HUES6 (cell line): ENCODE measurements around the gene DVL1.
A peak's percentile ranks its signal among the peaks of the same experiment; 100 is the strongest.

Experiments used
- H3K27ac ChIP-seq: 2 replicates; pipeline ENCODE4 v1.7.0; 2013; ENCODE audit warnings: low read depth, mild to moderate bottlenecking, low read length, inconsistent platforms
- H3K27me3 ChIP-seq: 2 replicates; pipeline ENCODE4 v1.6.1; 2013; ENCODE audit warnings: low read length; ENCODE audit not compliant: control insufficient read depth, insufficient read depth
- H3K36me3 ChIP-seq: 2 replicates; pipeline ENCODE4 v1.6.1; 2013; ENCODE audit warnings: low read length; ENCODE audit not compliant: control insufficient read depth, insufficient read depth
- H3K4me1 ChIP-seq: 2 replicates; pipeline ENCODE4 v1.6.1; 2013; ENCODE audit warnings: low read length; ENCODE audit not compliant: control insufficient read depth, insufficient read depth
- H3K4me3 ChIP-seq: 2 replicates; pipeline ENCODE4 v1.5.1; 2013; ENCODE audit warnings: low read depth, low read length
- H3K9ac ChIP-seq: one replicate; pipeline ENCODE4 v1.6.1; 2013; ENCODE audit warnings: mild to moderate bottlenecking, low read length
- H3K9me3 ChIP-seq: 2 replicates; pipeline ENCODE4 v1.6.1; 2013; ENCODE audit warnings: low read depth, low read length; ENCODE audit not compliant: control insufficient read depth, insufficient read depth

The DVL1 gene

GRCh38 chr1:1345860-1346500, 3.2 kb downstream of the DVL1 start:
- H3K9ac ChIP-seq: no peak overlapping the region
- H3K4me3 ChIP-seq: no peak overlapping the region
- H3K27me3 ChIP-seq: no peaks in the 10 kb centered on the region
- H3K9me3 ChIP-seq: no peaks in the 10 kb centered on the region
- no peak overlapping the region for H3K27ac ChIP-seq
- peaks cover 14% of the 10 kb centered on the region for H3K36me3 ChIP-seq
- peaks cover 12% of the 10 kb centered on the region for H3K4me1 ChIP-seq

- Histone ChIP-seq H3K9ac (no peak overlapping the region), H3K4me3 (no peak overlapping the region), H3K4me1 (peaks cover 12% of the 10 kb centered on the region), H3K27ac (no peak overlapping the region), H3K9me3 (no peaks in the 10 kb centered on the region), H3K36me3 (peaks cover 20% of the 10 kb centered on the region), H3K27me3 (no peaks in the 10 kb centered on the region)
Measured at GRCh38 chr1:1345384-1345783, 3.8 kb downstream of the DVL1 start.

GRCh38 chr1:1344655-1345361, 4.4 kb downstream of the DVL1 start:
- Histone ChIP-seq H3K27me3 (no peaks in the 10 kb centered on the region), H3K4me3 (no peak overlapping the region), H3K9ac (no peak overlapping the region), H3K36me3 (peaks cover 25% of the 10 kb centered on the region), H3K9me3 (no peaks in the 10 kb centered on the region), H3K4me1 (peaks cover 12% of the 10 kb centered on the region), H3K27ac (no peak overlapping the region)

- Histone ChIP-seq H3K4me3 (no peak overlapping the region), H3K9me3 (no peaks in the 10 kb centered on the region), H3K27ac (no peak overlapping the region), H3K27me3 (no peaks in the 10 kb centered on the region), H3K4me1 (peaks cover 12% of the 10 kb centered on the region), H3K36me3 (peaks cover 29% of the 10 kb centered on the region), H3K9ac (no peak overlapping the region)
Measured at GRCh38 chr1:1343811-1344421, 5.3 kb downstream of the DVL1 start.

GRCh38 chr1:1342584-1343115, 6.6 kb downstream of the DVL1 start:
- Histone ChIP-seq H3K4me3 (no peak overlapping the region), H3K9ac (no peak overlapping the region), H3K27me3 (no peaks in the 10 kb centered on the region), H3K27ac (0 out of 2 replicates have a peak overlapping the region, but pooled peaks have one; percentile 19), H3K36me3 (peaks cover 38% of the 10 kb centered on the region), H3K9me3 (no peaks in the 10 kb centered on the region), H3K4me1 (peaks cover 5% of the 10 kb centered on the region)

- Histone ChIP-seq H3K9ac (no peak overlapping the region), H3K36me3 (peaks cover 38% of the 10 kb centered on the region), H3K9me3 (no peaks in the 10 kb centered on the region), H3K4me3 (no peak overlapping the region), H3K27ac (0 out of 2 replicates have a peak overlapping the region, but pooled peaks have one; percentile 19), H3K4me1 (no peaks in the 10 kb centered on the region), H3K27me3 (no peaks in the 10 kb centered on the region)
Measured at GRCh38 chr1:1342061-1342562, 7.1 kb downstream of the DVL1 start.

- Histone ChIP-seq H3K36me3 (peaks cover 38% of the 10 kb centered on the region), H3K9ac (no peak overlapping the region), H3K4me1 (no peaks in the 10 kb centered on the region), H3K4me3 (no peak overlapping the region), H3K27ac (no peak overlapping the region), H3K27me3 (no peaks in the 10 kb centered on the region), H3K9me3 (no peaks in the 10 kb centered on the region)
Measured at GRCh38 chr1:1341549-1342021, 7.6 kb downstream of the DVL1 start.

GRCh38 chr1:1340791-1341548, 8.2 kb downstream of the DVL1 start:
- Histone ChIP-seq H3K36me3 (peaks cover 34% of the 10 kb centered on the region), H3K4me1 (no peaks in the 10 kb centered on the region), H3K9ac (no peak overlapping the region), H3K4me3 (no peak overlapping the region), H3K27me3 (no peaks in the 10 kb centered on the region), H3K9me3 (no peaks in the 10 kb centered on the region), H3K27ac (no peak overlapping the region)

GRCh38 chr1:1340185-1340584, 9.0 kb downstream of the DVL1 start:
- Histone ChIP-seq H3K27ac (no peak overlapping the region), H3K4me1 (no peaks in the 10 kb centered on the region), H3K4me3 (no peak overlapping the region), H3K27me3 (no peaks in the 10 kb centered on the region), H3K9ac (no peak overlapping the region), H3K9me3 (no peaks in the 10 kb centered on the region), H3K36me3 (peaks cover 38% of the 10 kb centered on the region)

- H3K4me3 ChIP-seq: no peak overlapping the region
- H3K36me3 ChIP-seq: peaks cover 39% of the 10 kb centered on the region
- no peak overlapping the region for H3K27ac ChIP-seq
- no peaks in the 10 kb centered on the region for H3K4me1 ChIP-seq
- no peaks in the 10 kb centered on the region for H3K9me3 ChIP-seq
- H3K9ac ChIP-seq: no peak overlapping the region
- H3K27me3 ChIP-seq: no peaks in the 10 kb centered on the region
Measured at GRCh38 chr1:1338278-1338677, 10.9 kb downstream of the DVL1 start.
